GM19238 (cell line): Measurements from ENCODE around the gene DEFB132.

Source experiments
- DNase-seq: peaks from one replicate; pipeline ENCODE4 v3.0.0; 2011; ENCODE audit warnings: low spot score; ENCODE audit not compliant: insufficient read length

Gene DEFB132

DNA sequence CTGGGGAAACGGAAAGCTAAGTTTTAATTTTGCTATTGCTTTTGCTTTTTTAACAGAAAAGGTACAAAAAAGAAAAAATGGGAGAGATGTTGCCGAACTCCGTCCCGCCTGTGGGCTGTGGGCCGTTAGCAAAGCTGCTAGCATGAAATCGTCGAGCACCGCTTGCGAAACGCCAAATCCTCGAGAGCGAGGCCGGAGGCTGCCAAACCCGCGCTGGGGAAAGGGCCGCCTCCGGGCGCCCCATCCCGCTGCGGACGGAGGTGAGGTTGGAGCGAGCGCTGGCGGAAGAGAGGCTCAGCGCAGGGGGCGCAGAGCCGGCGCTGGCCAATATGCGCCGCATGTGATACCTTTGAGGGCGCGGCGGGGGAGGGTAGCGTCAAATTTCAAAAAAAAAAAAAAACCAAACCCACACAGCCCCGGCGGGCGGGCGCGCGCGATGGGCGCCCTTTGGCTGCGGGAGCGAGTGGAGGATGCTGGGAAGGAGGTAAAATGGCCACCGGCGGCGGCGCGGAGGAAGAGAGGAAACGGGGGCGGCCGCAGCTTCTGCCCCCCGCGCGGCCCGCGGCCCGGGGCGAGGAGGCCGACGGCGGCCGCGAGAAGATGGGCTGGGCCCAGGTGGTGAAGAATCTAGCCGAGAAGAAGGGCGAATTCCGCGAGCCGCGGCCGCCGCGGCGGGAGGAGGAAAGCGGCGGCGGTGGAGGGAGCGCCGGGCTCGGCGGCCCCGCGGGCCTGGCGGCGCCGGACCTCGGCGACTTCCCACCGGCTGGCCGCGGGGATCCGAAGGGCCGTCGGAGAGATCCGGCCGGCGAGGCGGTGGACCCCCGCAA is 39.8 kb downstream of the DEFB132 start, which contains the start of gene ZCCHC3:
Gene ZCCHC3 (plus strand): TSS at position 473 of the 827 bp plus-strand sequence. CDS start 17 bp downstream, at position 490.
- DNase-seq, result peak; percentile 87

GRCh38 chr20:297925-298775 is 40.6 kb downstream of the DEFB132 start:
- DNase-seq, result peak; percentile 41

GRCh38 chr20:298776-299391 is 41.4 kb downstream of the DEFB132 start:
- DNase-seq, result no peak

- no peak for DNase-seq
Measured at GRCh38 chr20:300345-300990, 42.9 kb downstream of the DEFB132 start.

- DNase-seq, result no peak
Measured at GRCh38 chr20:301886-302848, 44.6 kb downstream of the DEFB132 start.

GRCh38 chr20:305745-306144 is 48.2 kb downstream of the DEFB132 start:
- no peak for DNase-seq

- DNase-seq, result no peak
Measured at GRCh38 chr20:308427-309038, 51.0 kb downstream of the DEFB132 start.

GRCh38 chr20:309306-309840 is 51.8 kb downstream of the DEFB132 start:
- no peak for DNase-seq

DNA sequence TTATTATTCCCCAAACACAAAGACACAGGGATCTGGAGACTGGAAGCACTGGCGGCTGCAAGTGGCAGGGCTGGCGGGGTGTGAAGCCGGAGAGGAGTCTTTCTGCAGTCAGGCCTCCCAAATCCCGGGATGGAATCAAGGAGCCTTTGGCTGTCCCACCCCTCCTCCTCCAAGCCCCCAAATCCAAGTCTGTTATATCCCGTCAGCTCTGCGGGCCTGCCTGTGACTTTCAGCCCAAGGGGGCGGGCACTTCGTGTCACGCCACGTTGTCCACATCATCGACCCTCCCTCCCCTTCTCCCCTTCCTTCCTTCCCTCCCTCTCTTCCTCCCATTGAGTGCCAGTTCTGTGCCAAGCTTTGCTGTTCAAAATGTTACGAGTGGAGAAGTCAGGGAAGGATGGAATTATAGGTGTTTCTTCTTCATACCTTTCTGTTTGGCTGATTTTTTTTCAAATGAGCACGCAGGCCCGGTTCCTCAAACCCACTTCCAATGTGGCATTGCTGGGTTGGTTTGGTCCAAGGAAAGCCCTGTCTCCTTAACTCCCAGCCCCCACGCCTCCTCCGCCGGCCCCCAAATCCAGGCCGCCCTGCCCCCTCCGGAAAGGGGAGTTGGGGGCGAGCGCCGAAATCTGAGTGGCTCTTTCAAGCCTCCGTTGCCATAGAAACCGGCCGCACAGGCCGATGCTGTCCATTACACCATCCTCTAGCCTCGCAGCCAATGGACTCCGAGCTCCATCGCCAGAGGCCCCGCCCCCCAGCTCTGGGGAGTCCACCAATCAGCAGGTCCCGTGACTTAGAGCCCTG is 52.5 kb downstream of the DEFB132 start:
- peak; percentile 96 for DNase-seq

DNA sequence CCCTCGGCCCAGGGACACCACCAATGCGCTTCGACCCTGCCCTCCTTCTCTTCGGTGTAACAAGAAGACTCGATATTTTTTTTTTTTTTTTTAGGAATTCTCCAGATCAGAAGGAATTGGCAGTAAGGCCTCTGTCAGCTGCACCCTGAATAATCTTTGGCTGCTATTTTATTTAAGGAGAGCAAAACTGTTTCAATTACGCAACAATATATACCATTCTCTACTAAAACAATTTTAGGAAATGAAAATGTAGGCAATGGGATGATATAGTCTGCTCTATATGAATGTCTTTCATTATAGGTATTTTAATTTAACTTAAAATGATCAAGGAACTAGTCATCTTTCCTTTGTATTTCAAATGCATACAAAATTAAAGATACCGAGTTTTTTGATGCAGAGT is 53.1 kb downstream of the DEFB132 start:
- no peak for DNase-seq
